Measurements from ENCODE around the gene PITX1. TPM values are rescaled to one million over a fixed set of nuclear protein-coding genes. Genes with fewer than 3 reads are reported as not detected.

Gene PITX1
- polyA plus RNA-seq, 3 donors, result 0.09 TPM; not detected in 2

- DNase-seq, result no peak
Measured at GRCh38 chr5:135029477-135030122, 4.4 kb downstream of the PITX1 start.

- DNase-seq, result no peak
Measured at GRCh38 chr5:135028791-135029476, 5.1 kb downstream of the PITX1 start.

DNA sequence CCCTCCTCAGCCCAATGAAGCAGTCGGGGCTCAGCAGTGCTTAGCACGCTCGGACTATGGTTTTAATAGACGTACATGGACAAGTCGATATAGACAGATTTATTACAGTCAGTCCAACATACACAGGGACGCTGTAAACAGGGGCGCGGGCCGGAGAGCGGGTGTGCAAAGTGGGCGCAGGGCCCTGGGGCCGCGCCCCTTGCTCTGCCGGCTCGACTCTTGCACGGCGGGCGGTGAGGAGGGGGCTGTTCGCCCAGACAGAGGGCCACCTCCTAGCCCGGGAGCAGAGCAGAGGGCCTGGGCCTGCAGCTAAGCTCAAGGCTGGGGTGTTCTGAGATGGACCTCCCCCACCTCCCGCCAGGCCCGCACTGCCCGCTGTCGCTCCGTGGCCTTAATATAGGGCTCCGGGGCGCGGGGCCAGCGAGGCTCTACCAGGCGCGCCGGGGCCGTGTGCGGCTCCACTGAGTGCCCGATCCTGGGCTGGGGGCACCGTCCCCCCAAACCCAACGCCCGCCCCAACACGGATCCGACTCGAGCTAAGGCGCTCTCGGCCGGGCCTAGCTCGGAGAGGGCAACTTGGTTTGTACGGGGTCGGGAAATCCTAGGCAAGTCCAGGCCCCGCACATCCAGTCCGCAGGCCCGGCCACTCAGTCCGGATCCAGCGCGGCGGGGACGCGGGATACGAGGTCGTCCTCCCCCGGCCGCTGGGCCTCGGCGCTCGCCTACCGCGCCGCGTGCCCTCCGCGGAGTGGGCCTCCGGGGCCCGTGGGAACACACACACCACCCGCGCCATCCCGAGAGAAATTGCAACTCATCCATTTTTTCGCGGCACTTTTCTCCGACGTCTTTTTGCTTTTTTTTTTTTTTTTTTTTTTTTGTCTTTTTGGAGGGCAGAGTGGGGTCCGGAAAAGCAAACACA is 6.1 kb downstream of the PITX1 start:
- no peak for DNase-seq

- DNase-seq, result no peak
Measured at GRCh38 chr5:135027266-135027696, 6.7 kb downstream of the PITX1 start.

- DNase-seq, result no peak
Measured at GRCh38 chr5:135026645-135027265, 7.3 kb downstream of the PITX1 start.

- DNase-seq, result no peak
Measured at GRCh38 chr5:135025730-135026644, 8.0 kb downstream of the PITX1 start.

DNA sequence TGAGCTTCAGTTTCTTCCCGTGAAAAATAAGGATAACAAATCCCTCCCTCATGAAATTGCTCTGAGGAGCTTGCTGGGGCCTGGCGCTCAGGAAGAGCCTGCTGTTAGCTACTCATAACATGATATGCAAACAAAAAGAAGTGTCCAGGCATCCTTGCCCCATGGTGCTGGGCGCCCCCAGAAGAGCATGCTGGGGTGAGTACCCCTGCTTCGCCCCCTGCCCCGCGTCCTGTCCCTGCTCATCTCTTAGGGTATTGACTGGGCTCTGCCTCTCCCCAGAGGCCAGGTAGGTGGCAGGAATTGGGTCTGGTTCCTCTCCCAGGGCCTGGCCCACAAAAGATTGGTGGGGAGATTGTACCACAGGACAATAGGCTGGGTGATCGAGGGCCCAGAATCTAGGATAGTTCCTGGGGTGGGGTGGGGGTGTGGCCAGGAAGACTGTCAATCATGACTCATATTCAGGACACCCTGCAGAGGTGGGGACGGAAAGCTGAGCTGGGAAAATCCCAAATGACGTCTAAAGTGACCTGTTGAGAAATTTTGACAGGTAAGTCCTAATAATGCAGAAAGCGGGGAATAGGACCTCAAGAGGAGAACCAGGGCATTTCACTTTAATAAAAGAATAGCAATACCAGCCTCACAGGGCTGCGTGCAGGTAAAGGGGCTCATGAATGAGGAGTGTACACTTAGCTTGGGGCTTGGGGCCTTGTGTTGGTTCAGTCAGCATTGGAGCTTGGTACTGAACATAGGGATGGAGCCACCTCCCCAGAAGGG is 8.9 kb downstream of the PITX1 start:
- DNase-seq, result no peak

- no peak for DNase-seq
Measured at GRCh38 chr5:135020111-135020895, 13.7 kb downstream of the PITX1 start.

DNA sequence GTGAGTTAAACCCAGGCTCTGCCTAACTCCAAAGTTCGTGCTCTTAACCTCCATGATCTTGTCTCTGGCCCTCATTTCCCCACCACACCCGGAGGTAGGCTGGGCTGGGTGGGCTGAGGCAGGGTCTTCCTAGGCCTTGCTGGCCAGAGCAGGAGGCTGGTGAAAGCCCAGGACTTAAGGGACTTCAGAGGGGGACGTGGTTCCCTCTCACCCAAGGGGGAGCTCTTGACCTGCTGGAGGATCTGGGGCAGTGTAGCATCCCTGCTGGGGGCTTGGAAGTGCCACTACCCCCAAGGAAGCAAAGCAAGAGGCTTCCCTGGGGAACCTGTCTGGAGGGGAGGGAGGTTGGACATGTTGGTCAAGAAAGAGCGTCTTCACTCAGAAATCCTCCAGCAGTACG is 14.7 kb downstream of the PITX1 start:
- DNase-seq, result no peak

DNA sequence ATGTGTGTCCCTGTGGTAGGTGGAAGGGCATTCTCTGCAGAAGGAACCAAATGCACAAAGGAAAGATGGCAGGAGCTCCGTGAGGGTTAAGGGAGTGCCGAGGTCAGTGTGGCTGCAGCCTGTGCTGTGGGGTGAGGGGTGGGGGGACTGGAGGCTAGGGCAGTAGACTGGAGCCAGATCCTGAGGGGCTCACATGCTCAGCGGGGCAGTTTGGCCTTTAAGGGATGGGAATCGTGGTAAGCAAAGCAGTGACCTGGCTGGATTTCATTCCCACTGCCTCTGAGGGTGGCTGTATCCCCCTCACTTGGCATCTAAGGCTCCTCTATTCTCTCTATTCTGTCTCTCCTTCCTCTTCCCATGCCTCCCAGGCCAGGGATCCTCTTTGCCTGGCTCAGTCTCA is 15.6 kb downstream of the PITX1 start:
- DNase-seq, result no peak

DNA sequence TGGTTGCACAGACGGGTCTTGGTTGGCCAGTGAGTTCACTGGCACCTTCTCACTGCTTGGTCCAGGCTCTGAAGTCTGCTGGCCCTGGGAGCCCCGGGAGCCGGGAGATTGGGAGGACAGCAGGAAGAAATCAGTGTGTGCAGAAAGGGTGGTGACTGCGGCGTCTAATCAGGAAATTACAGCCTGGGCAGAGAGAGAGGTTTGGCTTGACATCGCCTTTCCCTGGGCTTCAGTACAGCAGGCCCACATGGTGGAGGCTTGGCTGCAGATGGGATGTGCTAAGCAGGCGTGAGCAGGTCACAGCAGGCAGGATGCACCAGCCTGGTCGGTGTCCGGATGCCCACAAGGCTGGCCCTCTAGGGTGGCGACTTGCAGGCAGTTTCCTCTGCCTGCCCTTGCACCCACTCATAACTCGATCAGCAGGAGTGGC is 17.2 kb downstream of the PITX1 start:
- DNase-seq, result no peak

- DNase-seq, result no peak
Measured at GRCh38 chr5:135015942-135016341, 18.1 kb downstream of the PITX1 start.

GRCh38 chr5:135013947-135014570 is 20.0 kb downstream of the PITX1 start:
- DNase-seq, result no peak

DNA sequence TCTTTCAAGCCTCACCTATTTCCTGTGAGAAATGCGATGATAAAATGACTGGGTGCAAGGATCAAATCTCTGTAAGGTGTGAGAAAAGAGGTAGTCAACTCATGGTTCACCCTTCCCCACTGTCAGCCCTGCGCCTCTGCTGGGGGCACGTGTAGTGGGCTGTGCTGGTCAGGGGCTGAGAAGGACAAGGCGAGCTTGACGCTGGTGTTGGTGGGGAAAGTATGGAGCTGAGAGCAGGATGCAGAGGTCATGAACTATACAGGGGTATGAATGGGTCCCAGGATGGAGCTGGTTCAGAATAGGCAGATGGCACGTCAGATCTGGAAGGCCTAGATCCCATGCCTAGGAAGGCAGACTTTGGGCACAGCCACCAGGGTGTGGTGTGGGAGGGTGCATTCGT is 20.6 kb downstream of the PITX1 start:
- no peak for DNase-seq

GRCh38 chr5:135012951-135013391 is 21.1 kb downstream of the PITX1 start:
- no peak for DNase-seq

GRCh38 chr5:135012033-135012588 is 21.9 kb downstream of the PITX1 start:
- no peak for DNase-seq

DNA sequence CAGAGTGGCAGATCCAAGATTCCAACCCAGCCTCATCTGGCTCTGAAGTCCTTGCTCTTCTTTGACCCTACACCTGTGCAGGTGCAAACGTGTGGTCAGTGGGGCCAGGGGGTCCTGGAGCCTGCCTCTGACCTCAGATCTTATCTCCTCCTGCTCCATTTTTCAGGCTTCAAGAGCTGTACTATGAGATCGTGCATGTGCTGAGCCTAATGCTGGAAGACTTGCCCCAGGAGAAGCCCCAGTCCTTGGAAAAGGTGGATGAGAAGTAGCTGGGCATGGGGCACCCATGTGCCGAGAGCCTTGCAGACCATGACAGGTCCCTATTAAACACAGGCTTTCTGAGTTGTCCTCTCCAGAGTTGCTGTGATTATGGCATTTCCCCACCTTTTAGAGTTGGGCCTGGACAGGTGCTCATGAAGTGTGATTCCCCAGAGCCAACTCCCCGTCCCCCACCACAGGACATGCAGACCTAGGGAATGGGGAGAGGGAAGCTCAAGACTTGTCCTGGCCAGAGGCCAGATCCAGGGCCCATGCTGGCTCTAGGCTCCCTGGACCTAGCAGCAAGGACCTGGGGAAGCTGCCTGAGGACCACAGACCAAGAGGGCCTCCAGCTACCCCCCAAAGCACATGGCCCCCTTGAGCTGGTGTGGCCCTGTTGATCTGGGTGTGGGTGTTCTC is 22.5 kb downstream of the PITX1 start:
- DNase-seq, result no peak
